ENCODE results near the gene AMBP.
A peak's percentile ranks its signal among the peaks of the same experiment; 100 is the strongest.

AMBP gene

DNA sequence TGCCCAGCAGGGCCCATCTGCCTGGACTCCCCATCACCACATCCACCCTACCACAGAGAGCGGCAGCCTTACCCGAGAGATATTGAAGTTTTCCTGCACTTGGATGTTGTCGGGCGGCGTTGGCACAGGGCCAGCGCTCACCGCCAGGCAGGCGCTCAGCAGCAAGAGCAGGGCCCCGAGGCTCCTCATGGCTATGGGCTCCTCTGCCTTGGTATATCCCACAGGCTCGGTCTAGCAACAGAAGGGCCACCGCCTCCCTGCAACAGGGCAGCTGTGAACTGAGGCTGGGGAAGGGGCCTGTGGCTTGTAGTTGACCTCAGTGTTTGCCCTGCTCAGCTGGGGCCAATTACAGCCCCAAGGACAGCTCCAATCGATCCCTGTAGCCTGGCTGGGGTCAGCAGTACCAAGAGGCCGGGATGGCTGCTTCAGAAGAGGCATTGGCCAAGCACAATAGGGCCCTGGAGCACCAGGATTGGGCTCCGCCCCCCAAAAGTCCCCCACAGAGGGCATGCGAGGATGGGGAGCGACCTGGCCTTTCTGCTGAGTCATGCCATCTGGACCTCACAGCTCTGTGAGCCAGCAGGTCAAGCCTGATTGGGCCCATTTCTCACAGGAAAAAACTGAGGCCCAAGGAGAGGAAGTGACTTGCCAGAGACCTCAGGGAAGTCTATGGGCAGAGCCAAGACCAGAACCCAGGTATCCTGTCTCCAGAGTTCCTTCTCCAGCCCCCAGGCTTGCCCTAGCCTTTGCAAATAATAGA lies at the start of gene AMBP:
TSS of gene AMBP (minus strand) at position 280 of the 760 bp plus-strand sequence. CDS start at position 189, 91 bp downstream.
- DNase-seq, result peak; percentile 12

DNA sequence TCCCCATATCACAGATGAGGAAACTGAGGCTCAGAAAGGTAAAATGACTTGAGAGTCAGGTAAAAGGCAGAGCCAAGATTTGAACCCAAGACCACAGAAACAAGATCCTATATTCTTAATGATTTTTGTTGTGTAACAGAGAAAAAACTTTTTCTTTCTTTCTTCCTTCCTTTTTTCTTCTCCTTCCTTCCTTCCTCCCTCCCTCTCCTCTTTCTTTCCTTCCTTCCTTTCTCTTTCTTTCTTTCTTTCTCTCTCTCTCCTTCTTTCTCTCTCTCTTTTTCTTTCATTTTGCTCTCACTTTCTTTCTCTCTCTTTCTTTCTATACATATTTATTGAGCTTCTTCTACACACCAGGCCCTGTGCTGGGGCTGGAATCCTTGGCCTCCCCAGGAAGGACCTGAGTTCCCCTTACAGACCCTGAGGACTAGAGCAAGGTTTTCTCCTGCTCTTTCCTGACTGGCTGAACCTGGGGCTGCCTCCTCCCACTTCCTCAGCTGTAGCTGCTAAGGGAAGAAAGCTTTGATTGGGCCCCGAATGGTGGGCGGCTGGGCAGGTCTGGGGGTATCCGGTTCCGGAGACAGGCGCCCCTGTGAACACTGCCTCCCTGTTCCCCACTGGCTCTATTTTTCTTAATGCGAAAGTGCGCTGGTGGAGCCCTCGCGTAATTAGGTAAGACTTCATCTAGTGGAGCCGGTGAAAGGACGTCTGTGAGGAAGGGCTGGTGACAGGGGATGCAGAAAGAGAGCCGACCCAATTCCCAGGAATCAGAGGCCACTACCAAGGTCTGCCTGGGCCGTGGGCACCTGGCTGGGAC lies 48.4 kb upstream of the AMBP start:
- DNase-seq, result no peak

DNA sequence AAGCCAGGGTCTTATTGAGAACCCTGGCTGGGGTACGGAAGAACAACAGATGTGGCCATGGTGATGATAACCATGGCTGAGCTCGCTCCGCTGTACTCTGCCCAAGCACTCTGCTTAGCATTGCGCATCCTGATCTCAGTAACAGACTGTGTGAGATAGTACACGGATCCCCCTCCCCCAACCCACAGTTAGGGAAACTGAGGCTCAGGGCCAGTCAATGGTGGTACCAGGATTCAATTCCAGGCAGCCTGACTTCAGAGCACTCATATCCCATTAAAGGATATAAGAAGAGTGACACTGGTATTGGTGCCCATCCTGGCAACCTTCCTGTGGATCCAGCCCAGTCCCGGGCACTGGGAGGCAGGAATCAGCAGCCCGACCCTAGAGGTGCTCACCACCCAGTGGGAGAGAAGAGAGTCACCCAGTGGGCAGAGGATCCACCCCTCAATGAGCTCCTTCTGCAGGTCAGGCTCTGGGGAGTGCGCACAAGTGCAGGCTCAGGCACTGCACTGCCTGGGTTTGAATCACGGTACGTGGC lies 47.4 kb upstream of the AMBP start:
- no peak for DNase-seq

DNA sequence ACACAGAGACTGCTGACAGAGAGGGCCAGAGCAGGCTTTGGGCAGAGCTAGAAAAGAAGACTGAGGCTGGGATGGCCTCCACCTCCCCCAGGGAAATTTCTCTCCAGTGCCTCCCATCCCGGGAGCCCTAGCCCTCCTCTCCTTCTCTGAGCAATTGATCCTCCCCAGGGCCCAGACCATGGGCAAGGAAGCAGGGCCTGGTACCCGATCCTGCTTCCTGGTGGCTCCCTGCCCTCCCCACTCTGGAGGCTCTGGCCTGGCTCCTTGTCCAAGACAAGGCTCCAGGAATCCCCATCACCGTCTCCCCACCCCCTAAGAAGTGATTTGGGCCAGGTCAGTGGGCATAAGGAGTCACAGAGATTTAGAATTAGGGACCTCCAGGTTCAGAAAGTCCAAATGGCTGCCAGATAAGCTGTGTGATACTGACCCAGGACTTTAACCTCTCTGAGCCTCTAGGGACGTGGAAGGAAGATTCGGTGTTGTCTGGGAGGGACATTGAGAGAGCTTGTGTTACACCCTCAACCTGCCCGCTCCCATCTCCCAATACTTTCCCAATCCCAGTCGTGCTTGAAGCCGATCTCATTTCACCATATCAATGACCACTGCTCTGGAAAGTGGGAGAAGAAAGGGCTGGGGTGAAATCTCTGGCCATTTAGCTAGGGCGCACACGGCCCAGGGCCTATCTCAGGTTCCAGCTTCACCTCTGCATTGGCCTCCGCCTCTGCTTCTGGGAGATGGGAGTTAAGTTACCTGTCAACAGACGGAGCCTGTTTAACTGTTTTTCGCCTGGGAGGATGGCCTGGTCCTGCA lies 46.8 kb upstream of the AMBP start:
- DNase-seq, result no peak

DNA sequence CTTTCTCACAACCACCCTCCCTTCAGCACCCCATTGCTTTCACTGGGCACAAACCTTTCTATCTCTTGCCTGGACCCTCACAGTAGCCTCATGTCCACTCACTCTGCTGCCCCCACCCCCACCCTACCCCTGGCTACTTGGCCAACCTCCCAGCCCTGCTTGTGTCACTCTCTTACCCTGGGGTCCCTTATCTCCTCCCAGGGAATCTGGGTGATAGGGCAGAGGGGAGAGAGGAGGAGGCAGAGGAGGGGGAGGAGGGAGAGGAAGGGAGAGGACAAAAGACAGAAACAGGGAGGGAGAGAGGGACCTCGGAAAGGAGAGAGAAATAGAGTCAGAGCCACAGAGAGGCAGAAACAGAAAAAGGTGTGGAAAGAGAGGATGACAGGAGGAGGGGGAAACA lies 46.0 kb upstream of the AMBP start:
- no peak for DNase-seq

DNA sequence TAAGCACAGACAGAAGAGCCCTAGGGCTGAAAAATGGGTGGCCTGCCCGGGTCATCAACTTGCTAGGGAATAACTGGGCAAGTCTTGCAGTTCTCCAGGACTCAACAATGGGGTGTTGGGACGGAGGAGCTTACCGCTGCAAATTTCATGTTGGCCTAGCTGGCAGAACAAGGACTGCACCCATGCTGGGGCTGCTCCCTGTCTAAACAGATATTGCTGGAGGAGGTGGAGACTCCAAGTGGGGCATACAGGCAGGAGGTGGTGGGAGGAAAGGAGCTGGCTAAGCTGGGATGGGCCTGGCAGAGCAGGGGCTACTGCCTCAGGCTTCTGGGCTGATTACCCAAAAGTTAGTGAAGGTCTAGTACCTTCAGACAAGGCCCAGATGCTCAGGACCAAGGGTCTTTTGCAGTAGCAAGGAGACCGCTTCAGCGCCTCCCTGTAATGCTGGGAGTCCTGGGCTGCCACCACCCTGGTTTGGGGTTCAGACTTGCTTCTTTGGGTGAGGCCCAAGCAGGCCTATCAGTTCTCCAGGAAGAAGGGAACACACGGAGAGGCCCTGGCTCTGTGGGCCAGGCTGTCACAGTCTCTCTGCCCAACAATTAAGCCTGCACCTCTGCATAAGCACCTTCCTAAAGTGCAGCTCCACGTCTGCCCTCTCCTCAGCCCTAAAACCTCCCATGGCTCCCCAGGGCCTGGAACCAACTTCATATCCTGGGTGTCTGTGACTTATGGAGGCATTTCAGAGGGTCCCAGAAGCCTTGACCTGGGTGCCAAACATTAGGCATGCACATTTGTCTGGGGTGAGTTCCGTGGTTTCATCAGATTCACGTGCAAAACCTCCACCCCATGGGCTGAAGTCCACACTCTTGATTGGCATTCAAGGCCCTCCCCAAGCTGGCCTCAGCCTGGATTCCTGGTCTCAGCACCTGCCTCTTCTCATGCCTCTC lies 45.2 kb upstream of the AMBP start:
- DNase-seq, result no peak

DNA sequence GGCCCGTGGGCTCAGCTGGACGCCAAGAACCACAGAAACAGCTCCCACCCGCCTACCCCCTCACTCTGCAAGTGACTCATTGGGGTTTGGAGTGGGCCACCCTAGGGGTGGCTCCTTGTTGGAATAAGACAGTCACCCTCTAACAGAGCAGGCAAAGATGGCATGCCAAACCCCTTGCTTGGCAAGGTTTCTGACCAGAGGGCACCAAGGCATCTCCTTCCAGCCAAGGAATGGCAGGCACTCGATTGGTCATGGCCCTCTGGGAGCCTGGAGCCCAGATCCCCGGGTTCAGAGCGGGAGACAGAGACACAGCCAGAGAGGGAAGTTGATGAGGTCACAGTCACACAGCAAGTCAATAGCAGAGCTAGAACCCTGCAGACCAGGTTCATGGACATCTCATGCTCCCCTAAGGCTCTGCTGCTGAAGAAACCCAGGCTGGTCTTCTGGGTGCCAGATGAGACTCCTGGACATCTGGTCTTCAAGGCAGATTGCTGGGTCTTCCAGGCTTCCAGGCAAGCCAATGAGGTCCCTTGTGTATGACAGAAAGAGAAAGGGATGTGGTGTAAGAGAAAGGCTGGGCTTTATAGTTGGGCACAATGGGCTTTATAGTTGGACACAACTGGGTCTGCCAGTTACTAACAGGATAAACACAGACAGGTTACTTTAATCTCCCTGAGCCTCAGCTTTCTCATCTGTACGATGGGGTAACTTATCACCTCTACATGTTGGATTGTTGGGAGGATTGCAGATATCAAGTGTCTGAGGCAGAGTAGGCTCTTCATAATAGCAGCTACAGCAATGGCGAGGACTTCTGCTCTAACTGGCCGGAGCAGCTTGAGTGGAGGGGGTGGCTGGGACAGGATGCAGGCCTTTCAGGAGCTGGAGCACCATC lies 44.3 kb upstream of the AMBP start:
- no peak for DNase-seq

DNA sequence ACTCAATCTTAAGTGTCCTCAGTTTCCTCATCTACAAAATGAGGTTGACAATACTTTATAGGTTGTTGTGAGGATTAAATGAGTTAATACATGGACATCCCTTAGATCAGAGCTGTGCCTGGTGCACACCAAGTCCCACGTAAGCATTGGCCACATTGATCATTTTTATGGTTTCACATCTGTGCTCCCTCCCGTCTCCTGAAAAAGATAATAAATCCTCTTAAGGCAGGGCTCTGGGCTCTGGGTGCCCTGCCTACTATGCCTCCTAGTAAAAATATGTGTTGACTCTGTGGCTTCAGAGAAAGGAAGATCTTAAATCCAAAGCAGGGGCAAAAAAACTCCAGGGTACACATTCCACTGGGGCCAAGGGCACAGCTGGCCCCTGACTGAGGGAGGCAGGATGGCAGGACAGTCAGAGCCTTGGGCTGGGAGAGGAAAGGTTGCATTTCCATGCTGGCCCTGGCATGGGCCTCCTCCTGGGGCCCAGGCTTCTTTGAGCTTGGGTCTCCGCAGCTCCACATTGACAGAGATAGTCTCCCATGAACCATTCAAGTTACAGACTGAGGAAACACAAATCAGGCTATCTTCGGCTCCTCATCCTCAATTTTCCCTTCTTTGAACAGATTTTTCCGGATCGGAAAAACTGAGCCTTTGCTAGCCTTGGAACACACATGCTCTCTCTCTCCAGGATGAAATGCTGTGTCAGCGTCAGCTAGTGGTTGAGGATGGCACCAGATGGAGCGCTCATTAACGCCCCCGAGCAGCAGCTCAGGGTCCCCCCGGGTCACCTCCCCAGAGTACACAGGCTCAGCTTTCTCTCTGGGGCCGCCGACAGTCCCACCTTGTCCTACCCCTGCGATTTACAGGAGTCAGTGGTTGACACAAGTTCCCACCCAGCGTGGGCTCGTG lies 43.4 kb upstream of the AMBP start:
- DNase-seq, result no peak

DNA sequence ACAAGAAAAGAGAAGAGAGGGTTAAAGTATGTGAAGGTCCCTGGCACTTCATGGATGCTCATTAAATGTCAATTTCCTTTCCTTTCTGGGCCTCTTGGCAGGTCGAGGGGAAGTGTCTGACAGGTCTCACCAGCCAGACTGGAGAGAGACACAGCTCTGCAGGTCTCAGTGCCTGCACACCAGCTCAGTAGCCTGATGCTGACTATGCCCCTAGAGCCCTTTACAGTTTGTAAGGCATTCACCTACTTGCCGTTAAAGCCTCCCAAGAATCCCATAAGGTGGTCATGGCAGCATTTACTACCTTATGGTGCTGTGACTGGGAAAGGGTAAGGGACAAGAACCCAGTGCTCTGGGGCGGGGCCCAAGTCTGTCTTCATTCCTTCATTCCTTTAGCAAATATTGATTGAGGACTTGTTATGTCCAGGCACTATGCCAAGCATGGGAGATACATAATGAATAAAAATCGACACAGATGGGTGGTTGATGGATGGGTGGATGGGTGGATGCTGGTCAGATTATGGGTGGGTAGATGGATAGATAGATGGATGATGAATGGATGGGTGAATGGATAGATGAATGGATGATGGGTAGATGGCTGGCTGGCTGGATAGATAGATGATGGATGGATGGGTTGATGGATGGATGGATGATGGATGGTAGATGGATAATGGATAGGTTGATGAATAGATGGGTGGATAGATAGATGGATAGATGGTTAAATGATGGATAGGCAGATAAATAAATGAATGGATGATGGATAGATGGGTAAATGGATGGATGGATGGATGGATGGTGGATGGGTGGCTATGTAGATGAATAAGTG lies 42.3 kb upstream of the AMBP start:
- no peak for DNase-seq

DNA sequence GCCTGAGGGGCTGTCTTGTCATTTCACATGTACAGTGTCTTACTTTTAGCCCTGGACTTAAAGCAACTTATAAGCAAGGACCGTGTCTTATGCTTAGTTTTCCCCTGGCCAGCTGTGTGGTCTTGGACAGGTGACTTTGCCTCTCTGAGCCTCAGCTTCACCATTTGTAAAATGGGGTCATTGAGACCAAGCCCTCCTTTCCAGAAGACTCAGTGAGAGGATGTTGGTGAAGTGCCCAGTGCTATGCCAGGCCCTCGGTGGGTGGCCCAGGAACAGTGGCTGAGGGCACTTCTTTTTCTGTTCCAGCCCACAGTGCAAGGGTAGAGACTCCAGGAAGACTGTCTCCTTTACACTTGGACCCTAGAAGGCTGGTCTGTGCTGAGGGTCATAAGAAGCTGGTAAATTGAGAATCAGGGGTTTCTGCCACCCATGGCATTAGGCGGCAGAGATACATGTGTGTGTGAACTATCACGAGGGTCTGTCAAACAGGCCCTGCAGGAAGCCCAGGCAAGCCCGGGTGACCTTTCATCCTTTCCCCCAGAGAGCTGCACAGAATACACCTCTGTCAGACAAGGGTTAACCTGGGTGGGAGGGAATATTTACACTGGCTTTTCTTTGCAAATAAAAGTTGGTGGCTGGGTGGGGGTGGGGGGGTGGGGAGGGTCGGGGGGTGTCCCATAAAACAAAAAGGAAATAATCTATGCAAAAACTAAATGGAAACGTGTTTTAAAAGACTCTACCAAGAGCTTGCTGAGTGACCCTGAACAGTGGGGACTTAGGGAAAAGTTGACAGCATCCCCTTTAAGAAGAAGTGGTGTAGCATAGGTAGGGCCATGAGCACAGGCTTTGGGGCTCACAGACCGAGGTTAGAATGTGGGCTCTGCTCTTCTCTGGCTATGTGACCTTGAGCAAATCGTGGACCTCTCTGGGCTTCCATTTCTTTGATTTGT lies 41.4 kb upstream of the AMBP start:
- no peak for DNase-seq

DNA sequence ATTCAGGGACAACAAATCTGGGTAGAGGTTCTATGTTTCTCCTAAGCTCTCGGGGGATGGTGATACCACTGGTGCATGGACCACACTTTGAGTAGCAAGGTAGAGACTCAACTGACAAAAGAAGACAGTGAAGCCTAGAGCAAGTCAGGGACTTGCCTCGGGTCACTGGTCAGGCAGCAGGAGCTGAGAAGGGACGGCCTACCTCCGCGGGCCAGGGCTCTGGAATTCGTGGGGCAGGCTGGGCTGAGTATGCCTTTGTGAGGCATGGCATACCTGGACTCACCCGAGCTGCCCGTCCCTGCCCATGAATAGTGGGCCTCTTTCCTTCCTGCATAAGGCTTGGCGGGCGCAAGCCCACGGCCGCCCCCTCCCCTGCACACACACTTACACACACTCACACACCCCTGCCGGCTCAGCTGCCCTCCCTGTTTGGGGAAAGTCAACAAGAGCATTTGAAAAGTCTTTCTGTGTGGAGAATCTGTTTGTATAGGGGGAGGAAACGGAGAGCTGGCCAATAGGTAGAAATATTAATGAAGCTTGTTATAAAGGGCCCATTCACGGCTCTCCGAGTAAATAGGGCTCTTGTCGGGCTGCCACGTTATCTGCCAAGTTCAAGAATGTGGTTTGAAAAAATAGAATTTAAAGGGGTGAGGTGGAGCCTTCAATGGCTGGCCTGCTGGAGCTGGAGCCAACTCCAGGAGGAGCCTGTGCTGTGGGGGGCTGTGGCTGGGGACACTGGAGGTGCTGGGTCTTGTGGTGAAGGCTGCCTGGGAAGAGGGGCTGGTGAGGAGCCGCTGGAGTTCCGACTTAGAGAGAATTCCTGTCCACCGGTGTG lies 40.1 kb upstream of the AMBP start:
- DNase-seq, result no peak

DNA sequence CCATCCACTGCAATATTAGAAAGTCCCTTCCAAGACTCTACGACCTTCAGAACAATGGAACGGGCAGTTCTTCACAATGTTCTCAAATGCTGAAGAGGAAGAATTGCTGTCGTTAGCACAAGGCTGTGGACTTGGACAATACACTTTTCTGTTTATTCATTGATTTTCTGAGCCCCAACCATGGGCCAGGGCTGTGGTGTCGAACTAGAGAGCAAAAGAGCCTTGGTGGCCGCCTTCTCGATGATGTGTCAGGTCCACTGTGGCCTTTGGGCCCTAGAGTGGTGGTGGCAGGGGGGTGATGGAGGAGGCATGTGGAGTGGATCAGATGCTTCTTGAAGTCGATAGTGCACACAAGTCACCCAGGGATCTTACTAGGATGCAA lies 39.5 kb upstream of the AMBP start:
- no peak for DNase-seq

DNA sequence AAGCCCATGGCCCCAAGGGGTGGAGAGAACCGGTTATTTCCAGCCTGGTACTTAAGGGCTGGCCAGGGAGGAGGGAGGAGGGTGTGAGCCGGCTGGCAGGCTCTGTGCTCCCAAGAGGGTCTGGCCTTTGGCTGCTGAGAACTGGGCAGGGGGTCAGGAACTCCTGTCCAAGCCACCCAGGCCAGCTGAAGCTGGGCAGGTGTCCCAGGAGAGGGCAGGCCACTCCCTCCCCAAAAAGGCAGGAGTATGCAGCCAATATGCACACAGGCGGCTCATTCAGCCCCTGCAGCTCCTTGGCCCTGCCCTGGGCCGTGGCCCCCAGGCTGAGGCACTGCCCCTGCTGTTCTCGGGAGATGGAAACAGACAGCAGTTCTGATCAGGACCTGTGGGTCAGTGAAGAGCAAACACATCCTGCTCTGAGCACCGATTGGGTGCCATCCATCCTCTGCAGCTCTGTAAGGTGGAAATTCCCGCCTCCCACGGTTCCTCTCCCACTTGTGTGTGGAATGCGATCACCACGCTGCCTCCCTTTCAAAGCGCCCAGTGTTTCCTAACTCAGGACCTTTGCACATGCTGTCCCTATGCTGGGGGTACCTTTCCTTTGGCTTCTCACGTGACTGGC lies 38.1 kb upstream of the AMBP start:
- DNase-seq, result no peak

DNA sequence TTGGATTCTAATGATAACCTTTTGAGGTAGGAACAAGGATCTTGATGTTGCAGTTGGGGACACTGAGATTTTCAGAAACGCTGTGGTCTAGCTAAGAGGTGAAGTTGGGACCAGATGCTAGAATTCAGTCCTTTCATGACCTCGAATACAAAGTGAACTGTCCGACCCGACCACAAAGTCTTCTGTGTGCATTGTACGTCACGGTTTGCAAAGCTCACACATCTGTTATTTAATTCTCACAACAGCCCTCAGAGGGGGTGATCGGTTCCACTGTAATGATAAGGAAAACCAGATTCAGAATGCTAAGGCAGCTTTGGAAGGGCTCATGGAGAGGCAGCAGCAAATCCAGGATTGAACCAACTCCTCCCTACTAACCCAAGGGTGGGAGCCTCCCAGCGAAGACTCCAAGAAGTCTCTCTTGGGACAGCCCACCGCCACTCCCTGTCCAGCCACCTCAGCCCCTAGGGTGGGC lies 37.6 kb upstream of the AMBP start:
- no peak for DNase-seq

DNA sequence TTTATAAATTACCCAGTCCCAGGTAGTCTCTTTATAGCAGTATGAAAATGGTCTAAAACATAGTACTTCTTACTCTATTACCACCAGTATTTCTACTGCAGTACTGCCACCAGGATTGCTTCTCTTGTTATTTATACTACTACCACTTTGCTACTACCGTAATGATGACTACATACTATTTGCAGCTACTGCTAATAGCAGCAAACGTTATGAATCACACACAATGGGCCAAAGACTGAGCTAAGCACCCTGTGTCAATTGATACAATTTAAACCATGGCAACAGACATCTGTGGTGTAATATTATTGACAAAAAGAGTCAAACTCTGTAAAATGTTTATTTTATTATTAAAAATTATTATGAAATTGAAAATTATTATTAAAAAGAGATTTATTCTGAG lies 36.3 kb upstream of the AMBP start:
- DNase-seq, result no peak

Measured in RPMI8226 (cell line).